T-helper 2 cell treated with Interferon-gamma antibody and Interleukin-4, amounts not matched to agents 100 ng/mL and 5 ng/mL, for 36 hours (primary cell): ENCODE measurements around the gene SLC6A11. TPM values are rescaled to one million over a fixed set of nuclear protein-coding genes. Genes with fewer than 3 reads are reported as not detected.

Experiments used
- intact Hi-C: fragments of 100-400 bp; cut with micrococcal nuclease; formaldehyde crosslinking; loops from one replicate; pipeline ENCODE4 v1.15.1; 2023
- total RNA-seq: library from RNA; stranded (reverse); gene quantifications from 2 replicates; pipeline ENCODE4 v1.2.3, GENCODE V29; 2022

SLC6A11 gene
- total RNA-seq = not detected in 2 replicates

DNA sequence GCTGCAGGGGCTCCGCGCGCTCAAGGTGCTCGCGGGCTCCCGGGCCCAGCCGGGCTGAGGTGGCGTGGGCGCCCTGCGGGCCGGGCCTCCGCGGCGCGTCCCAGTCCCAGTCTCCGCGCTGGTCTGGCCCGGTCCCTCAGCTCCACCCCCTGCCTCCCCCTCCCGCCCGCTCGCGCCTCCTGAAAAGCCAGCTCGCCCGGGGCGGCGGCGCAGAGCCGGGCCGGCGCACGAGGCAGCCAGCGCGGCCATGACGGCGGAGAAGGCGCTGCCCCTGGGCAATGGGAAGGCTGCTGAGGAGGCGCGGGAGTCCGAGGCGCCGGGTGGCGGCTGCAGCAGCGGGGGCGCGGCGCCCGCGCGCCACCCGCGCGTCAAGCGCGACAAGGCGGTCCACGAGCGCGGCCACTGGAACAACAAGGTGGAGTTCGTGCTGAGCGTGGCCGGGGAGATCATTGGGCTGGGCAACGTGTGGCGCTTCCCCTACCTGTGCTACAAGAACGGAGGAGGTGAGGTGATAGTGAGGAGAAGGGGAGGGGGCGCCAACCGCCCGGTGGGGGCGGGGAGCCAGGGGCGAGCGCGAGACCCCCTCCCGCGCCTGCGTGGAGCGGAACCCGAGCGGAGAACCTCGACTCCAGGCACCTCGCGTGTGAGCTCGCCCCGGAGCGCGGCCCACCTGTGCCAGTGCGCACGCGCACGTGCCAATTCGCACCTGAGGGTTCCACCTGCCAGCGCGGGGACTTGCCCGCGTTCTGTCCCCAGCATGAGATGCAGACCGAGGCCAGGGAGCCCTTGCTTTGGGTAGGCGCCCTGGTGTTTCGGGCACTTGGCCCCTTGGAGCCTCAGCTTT is at the start of gene SLC6A11:
Gene SLC6A11, plus strand, starts transcription at position 210 of the 844 bp plus-strand sequence. Its CDS starts 38 bp downstream, at position 248.
- intact Hi-C loops = no loop called here

DNA sequence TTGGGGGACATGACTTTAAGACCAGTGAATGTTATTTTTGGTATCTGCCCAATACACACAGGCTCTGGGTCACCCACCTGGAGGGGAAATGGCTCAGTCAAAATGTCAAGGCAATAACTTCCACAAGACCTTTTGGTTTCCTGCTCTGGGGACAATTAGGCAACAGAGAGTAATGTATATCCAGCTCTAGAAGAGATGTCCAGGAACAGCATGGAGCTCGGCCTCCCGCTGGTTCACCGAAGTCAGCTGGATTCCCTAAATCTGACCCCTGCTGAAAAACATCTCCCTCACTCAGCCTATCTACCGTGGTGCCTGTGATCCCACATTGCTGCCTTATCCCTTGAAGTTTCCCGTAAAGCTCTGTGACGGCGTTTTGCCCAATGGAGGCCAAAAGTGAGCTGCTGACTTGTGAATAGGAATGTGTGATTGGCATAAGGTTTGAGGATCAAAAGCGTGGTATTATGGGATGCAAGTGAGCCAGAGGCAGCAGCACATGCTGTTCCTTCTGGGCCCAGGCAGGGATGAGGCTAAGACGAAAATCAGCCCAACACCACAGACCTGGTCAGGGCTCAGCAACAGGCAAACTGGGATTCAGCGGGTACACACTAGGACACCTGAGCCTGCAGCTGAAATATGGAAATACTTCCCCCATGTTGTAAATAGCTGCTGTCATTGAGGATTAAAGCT is 47.2 kb upstream of the SLC6A11 start:
- intact Hi-C loops = no loop called here

DNA sequence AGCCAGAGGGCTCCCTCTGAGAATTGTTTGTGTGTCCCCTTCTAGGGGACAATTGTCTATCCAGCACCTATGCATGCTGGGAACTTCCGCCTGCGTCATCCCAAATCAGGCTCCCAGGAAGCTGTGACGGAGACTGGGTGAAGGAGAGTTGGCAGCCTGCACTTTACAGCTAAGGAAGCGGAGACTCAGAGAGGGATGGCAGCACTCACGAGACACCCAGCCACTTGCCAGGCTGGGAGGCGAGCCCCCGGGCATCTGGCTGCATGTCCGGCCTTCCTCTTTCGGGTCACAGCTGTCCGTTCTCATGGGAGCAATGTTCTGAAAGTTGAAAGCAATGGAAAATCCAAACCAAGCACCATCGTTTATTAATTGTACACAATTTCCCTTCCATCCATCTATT is 45.5 kb upstream of the SLC6A11 start:
- intact Hi-C loops = no loop called here

DNA sequence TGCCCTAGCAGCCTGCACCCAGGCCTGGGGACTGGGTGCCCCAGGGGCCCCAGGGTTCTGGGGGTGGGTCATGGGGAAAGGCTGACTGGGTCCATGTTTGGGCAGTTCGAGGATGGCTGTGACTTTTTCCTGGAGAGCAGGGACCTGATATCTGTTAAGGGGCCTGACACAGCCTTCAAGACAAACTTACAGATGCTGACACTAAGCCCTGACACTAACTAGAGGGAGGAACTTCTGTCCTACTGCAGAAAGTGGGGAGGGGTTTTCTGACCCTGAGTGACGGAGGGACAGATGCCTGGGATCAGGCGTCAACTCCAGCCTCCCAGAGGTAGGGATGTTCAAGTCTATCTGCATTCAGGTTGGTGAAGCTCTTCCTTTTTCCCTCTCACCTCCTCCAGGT is 45.0 kb upstream of the SLC6A11 start:
- intact Hi-C loops = no loop called here

DNA sequence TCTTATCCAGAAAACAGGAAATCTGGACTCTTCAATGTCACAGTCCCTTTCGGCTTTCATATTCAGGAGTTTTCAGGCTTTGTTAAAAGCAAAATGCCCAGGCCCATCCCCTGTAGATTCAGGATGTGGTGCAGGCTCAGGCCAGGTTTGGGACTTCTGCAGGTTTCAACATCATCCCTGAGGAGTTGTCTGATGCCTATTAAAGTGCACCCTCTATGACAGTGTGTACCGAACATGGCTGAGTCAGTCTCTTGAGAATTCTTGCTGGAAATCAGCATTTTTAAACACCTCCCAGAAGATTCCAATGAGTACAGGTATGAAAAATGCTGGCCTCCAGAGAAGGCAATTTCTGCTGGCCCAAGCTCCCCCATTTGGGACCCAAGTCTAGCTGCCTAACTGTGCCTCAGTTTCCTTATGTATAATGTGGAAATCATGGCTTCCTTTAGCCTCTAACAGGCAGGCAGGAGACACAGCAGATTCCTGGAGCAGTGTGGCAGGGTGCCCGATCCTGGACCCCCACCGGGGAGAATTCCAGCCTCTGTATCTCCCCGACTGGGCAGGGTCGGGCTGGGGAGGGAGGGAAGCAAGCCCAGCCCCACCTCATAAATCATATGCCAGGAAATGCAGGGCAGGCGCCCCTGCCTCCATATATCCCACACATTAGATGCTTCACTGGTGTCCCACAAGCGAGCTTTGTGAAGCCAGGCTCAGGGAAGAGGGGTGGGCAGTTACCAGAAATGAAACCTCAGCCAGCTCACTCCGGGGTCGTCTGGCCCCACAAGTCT is 44.4 kb upstream of the SLC6A11 start:
- intact Hi-C loops = no loop called here

DNA sequence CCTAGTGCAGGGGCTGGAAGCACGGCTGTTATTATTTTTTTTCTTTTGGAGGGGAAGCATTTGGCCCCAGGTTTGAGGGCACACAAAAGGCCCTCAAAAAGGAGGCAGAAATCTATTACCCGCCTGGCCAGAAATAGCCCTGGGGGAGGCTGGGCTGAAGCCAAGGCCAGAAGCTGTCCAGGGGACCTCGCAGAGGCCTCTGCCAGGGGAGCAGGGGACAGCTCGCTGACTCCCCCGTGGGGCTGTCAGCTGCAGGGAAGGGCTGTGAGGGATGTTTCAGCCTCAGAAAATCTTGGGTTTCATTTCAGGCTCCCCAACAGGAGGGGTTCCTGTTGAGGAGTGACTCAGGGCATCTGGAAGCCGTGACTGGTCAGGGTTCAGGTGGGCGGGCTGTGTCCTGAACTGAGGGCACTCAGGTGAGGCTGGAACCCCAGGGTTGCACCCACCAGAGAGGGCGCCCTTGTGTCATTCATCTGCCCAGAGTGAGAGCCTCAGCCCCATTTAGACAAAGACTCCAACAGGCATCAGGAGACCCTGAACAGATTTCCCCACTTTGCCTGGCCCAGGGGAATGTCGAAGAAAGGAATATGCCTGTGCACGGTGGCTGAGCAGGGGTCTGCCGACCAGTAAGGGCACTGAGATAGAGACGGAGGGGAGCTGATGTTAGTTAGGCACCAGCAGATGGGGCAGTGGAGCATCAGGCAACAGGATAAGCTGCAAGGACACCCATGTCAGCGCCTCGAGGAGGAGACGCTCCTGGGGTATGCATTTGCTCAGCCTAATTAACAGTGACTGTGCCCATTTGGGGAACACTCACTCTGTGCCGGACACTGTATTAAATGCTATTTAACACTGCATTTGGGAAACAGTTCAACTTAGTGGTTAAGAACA is 43.5 kb upstream of the SLC6A11 start:
- intact Hi-C loops = no loop called here

DNA sequence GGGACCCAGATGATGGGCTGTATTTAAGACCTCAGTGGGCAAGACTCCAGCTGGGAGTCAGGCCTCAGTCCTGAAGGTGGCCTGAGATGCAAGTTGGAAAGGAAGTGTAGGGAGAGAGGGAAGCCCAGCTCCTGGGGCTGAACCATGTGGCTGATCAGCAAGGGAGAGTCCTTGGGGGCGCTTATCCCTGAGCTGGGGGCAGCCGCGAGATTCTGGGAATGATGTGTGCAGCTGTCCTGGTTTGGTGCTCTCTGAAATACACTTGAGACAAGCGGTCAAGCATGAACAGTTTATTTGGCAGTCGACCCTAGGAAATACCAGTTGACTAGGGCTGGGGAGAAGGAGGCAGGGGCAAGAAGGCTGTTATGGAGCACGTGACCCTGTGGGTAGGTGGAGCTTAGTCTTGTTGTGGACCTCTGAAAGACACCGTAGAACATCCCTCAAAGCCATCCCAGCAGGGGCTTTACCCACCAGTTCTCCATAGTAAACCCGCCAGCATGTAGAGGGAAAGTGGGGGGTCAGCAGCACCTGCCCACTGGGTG is 41.8 kb upstream of the SLC6A11 start:
- intact Hi-C loops = no loop called here

DNA sequence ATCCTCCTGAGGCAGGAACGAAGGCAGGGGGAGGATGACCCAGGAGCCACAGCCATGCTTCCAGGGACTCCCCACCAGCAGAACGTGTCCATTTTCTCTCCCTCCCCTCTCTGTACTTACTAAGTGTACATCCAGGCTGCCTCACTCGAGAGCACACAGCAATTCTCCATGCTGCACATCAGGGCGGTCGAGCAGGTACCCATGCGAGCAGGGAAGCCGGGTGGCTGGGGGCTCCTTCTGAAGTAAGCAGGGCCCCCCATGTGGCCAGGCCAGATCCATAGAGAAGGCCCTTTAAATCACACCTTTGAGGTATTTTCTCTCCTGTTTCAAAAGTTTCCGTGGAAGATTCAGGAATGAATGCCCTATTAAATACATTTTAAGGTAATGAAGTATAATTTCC is 41.2 kb upstream of the SLC6A11 start:
- intact Hi-C loops = no loop called here

DNA sequence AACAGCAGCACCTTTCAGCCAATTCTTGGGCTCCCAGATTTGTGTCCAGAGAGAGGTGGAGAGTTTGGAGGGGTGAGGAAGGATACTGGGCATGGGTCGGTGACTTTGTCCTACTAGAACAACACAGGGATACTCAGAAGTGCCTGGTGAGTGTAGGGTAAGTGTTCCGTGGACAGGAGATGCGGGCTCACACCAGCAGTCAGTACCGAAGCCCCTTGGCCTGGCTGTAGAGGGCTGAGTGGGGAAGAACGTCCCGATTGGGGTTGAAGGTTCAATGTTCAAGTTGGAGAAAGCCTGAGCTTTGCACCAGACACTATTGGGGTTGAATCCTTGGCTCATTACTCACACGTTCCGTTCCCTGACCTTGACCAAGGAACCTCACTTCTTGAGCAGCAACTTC is 40.8 kb upstream of the SLC6A11 start:
- intact Hi-C loops = no loop called here

DNA sequence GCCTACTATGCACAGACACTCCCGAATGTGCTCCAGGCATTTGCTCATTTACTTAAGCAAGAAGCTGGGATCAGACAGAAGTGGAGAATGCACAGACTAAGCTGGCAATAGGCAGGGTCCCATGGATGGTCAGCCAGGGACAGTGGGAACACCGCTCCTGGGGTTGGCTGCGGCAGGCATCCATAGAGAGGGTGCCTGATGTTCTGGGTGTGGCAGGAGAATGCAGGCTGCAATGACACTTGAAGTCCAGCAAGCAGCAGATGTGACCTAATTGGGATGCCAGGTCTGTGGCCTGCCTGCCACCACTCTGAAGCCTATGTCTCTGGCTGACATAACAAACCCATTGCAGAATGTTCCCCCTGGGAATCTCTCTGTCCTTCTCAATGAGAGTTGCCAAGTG is 40.2 kb upstream of the SLC6A11 start:
- intact Hi-C loops = no loop called here

DNA sequence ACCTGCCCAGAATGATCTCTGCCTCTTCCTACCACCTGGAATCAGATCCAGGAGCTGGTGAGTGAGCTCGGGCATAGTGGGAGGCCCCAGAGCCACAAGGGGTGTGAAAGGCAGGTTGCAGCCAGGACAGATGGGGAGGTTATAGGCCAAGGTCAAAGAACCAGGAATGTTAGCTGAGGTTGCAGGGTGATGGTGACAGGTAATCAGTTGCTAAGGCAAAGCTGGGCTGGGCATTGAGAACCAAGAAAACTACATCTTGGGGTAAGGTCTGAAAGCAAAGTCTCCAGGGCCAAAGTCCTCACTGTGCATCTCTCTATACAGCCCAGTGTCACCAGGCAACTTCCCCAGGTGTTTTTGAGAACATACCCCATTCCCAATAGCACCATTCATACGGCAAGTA is 38.4 kb upstream of the SLC6A11 start:
- intact Hi-C loops = no loop called here

DNA sequence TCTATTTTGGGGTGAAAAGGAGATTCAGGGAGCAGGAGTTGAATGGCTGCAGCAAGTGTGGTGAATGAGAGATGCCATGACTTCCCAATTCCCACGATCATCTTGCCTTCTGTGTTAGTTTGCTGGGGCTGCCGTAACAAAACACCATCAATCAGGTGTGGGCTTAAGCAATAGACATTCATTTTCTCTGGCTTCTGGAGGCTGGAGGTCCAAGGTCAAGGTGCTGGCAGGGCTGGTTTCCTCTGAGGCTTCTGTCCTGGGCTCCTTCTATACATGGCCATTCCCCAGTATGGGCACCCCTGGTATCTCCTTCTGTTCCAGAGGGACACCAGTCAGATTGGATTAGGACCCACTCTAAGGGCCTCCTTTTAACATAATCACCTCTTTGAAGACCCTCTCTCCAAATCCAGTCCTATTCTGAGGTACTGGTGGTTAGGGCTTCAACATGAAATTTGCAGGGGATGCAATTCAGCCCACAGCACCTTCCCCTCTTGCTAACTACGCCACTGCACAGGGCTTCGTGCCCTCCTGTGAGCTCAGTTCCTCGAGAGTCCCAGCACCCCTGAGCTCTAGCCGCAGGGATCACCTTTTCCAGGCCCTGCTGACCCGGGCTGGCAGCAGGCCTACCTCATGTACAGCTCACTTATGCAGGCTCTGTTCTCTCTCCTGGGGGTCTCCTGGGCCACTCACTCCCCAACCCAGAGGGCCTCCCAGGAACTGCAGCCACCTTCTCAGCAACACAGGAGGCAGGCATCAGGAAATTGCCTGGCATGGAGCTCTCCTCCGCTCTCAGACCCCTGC is 37.3 kb upstream of the SLC6A11 start:
- intact Hi-C loops = no loop called here

DNA sequence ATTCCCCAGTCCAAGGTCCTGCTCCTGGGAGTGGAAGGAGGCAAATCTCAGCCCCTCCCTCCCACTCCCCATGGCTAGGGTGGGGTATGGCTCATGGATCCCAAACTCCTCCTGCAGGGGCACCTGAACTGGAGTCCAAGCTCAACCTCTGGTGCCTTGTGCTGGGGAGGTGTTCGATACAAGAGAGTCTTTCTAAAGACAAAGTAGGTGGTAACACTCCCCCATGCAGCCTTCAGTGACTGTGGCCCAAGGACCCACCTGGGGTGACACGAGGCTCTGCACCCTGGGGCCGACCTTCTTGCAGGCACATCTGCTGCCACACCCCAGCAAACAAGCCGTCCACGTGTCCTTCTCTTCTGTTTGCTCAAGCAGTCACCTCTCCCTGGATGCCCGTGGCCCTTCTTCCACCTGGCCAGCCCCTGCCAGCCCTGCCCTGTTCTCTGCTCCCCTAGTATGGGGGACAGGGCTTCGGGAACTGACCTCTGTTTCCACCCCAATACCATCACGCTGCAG is 36.7 kb upstream of the SLC6A11 start:
- intact Hi-C loops = no loop called here

DNA sequence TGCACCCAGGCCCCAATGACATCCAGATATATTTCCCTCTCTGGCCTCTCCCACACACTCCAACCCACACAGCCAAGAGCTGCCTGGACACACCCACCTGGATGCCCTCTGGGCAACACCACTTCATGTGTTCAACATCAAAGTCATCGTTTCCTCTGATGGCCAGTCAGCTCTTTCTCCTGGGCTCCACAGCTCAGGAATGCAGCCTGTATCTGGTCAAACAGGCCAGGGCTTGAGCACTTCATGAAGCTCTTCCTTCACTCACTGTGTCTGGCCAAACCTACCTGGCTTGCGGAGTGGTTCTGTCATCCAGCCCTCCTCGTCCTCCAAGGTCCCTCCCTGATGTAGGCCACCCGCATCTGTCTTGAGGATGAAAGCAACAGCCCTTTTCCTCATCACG is 35.8 kb upstream of the SLC6A11 start:
- intact Hi-C loops = no loop called here

DNA sequence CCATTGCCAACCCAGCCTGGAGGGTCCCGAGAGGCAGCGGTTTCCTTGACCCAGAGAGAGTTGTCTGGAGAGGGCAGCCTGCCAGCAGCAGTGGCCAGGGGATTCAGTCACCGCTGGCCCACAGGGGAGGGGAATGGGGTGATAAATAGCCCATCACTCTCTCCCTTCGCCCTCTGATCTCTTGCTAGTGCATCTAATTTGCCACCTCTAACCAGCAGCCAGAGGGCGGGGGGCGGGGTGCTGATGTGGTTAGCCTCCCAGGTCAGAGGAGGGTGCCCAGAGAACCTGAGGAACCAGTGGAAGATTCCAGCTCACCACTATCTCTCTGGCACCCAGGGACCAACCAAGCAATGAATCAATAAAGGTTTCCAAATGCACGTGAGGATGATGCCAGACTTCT is 35.1 kb upstream of the SLC6A11 start:
- intact Hi-C loops = no loop called here

DNA sequence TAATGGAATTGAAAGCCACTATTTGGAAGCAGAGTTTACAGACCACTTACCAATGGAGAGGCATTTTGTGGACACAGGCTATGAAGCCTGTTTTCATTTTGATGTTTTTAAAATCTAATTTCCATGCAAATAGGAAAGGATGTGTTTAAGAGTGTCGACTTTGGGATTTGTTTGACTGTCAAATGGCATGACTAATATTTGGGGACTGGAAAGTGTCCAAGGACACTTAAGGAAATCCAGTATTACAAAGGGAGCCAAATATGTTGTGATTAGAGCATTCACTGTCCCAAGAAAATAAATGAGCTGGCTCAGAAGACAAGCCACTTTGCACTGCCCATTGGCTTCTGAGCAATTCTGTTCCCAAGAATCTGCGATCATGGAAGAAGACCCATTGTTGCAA is 34.0 kb upstream of the SLC6A11 start:
- intact Hi-C loops = no loop called here

DNA sequence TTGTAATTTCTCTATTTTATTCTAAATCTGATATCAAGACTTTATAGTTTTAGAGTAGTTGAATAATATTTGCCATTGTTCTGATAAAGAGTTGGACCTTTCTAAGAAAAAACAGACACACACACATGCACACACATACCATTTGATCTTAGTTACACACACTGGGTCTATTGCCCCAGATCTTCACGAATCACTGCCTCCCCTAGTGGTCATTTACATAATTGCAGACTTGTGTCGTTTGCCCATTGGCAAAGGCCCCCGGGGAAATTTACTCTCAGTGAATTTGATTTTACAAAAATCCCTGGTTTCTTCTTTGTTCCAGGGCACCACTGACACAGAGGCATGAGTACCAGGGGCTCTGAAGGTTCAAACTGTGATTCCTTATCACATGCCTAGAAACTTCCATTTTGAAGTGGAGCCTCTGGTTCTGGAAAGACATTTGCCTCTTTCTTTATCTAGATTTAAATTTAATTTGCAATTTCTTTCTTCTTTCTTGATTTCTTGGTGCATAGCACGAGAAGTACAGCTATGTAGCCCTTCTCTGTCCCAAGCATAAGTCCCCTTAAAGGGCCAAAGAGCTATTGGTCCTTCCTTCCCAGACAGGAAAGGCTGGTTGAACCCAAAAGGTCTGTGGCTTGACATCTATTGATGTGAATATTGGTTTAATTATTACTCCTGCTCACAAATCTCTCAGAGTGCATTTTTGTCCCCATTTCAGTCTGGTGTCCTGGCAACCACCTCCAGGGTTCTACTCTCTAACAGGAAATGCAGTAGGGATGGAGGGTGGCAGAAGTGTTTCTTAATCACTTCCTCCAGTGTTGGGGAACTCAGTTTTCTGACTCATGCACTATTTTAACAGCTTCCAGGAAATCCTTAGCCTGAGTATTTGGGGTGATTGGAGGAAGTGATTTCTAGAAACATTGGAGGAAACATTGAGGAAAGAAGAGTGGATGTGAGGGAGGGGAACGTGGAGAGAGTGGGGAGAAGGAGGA is 32.4 kb upstream of the SLC6A11 start:
- intact Hi-C loops = no loop called here

DNA sequence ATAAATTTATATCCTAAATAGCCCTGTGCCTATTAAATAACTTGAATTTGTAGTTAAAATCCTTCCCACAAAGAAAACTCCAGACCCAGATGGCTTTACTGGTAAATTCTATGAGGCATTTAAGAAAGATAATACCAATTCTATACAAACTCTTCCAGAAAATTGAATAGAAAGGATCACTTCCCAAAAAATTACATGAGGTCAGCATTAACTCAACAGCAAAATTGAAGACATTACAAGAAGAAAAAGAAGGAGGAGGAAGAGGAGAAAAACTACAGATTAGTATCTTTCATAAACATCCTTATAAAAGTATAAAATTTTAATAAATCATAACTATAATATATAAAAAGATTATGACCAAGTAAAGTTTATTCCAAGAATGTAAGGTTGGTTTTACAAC is 29.4 kb upstream of the SLC6A11 start:
- intact Hi-C loops = no loop called here

DNA sequence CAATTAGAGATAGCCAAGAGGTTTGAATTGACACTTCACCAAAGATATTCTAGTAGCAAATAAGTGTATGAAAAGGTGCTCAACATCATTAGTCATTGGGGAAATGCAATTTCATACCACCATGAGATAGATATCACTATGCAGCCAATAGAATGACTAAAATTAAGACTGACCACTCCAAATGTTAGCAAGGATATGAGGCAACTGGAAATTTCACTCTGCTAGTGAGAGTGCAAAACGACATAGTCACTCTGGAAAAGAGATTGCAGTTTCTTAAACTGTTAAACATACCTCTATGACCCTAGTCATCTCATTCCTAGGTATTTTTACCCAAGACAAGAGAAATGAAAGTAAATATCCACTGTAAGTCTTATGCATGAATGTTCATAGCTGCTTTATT is 27.6 kb upstream of the SLC6A11 start:
- intact Hi-C loops = no loop called here
